Globus pallidus (tissue), 1 donor: ENCODE data around the gene TANC2.

ENCODE experiments used
- DNase-seq: peaks from one replicate; pipeline ENCODE4 v3.0.0-alpha.2; 2015; ENCODE audit warnings: low spot score

Gene TANC2

DNA sequence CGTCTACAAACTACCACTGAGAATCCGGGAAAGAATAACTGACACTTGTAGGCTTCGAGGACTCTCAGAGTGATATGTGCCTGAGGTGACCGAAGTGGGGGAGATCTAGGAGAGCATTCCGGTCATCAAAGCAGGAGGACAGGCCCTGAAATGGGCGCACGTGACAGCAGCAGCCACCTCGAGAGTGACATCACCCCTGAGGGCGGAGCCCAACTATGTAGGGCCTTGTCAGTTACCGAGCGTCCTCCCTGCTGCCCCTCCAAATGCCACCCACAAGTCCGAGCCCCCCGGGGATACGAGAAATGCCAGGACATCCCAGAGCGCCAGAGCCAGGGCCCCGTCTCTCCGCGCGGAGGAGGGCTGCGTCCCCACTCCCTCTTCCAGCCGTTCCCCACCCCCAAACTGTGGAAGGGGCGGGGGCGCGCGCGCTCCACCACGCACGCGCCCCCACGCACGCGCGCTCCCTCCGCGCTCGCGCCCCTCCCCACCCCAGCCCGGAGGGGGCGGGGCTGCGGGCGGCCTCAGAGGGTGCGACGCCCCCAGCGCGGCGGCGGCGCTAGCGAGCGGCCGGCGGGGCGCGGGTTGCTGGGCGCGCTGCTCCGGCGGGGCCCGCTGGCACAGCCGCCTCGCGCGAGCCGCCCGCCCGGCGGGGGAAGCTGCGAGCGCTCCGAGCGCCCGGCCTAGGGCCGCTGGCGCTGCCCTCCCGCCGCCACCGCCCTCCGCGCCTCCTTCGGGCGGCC, at the start of gene TANC2:
Gene TANC2 (plus strand): TSS at position 550 of the 740 bp plus-strand sequence. CDS start 43,325 bp downstream, outside the sequence.
- peak; percentile 85 for DNase-seq

DNA sequence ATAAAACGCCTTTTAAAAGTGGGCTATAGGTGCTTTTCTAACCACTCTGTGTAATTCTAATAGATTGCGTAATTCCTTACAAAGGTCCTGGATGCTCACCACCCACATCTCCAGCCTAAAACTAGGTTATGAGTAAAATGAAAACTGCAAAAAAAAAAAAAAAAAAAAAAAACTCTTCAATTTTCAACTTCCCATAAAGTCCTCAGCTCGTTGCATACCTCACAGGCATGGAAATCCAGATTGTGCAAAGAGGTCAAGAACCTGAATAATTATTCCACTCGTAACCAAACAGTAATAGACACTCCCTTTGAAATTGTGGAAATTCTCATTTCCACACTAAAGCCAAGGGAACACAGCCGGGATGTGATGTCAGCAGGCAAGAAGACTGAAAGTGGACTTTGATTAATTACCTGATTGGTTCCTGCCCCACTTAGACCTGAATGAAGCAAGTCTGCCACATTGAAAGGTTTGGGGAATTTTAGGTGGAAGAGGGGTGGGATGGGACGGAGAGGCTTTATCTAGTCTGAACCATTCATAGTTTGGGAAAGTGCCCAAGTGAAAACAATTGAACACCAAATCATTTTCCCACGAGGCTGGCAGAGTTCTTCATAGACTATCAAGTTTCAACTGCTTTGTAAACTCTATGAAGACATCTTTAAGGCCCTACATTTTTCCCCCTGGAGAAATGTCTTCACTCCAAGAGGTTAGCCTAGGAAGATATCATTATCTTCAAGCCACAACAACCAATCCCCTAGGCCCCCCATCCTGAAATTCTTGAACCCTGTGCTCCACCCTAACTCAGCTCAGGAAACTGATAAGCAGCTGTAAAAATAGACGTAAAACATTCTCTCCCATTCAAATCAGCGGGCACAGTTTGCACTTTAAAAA, 49.1 kb upstream of the TANC2 start:
- DNase-seq, result no peak

DNA sequence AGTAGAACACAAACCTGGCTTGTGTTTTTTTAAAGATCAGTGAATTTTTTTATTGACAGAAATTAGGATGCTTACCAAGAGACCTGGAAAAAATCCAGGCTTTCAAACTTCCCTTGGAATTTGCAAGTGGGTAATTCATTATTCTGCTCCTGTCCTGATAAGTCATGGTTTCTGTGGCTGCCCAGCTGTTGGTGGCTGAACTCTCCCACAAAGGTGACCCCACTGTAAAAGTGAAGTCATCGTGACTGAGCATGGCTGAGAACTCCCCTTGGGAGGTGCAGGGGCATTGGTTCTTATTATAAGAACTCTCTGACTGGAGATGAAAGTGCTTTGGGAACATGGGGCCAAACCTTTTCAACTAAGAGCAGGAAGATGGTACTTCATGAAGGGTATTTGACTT, 46.6 kb upstream of the TANC2 start:
- DNase-seq, result no peak

DNA sequence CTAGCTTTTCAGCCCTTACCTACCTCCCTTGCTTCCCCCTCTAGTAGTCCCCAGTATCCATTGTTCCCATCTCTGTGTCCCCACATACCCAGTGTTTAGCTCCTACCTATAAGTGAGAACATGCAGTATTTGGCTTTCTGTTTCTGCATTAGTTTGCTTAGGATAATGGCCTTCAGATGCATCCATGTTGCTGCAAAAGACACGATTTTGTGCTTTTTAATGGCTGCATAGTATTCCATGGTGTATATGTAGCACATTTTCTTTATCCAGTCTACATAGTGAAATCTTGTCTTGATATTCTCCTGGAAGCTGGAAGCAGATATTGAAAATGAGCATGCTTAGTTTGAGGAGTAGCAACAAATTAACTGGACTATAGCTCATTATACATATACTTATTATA, 45.7 kb upstream of the TANC2 start:
- no peak for DNase-seq

DNA sequence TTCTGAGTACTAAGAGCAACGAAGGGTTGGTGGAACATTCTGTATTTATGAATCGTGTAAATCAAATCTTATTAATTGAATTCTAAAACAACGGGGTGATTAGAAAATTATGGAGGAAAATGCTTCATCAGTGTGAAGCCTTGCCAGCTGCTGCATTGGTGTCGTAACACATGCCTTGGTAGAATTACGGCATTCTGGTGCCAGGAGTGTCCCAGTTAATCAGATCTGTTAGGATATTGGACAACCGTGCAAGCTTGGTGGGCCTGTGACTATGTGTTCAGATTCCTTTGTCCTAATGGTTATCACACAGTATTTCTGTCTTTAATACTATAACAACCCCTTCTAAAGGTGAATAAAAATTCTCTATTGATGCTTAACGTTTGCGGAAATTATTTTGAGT, 44.2 kb upstream of the TANC2 start:
- DNase-seq, result no peak

DNA sequence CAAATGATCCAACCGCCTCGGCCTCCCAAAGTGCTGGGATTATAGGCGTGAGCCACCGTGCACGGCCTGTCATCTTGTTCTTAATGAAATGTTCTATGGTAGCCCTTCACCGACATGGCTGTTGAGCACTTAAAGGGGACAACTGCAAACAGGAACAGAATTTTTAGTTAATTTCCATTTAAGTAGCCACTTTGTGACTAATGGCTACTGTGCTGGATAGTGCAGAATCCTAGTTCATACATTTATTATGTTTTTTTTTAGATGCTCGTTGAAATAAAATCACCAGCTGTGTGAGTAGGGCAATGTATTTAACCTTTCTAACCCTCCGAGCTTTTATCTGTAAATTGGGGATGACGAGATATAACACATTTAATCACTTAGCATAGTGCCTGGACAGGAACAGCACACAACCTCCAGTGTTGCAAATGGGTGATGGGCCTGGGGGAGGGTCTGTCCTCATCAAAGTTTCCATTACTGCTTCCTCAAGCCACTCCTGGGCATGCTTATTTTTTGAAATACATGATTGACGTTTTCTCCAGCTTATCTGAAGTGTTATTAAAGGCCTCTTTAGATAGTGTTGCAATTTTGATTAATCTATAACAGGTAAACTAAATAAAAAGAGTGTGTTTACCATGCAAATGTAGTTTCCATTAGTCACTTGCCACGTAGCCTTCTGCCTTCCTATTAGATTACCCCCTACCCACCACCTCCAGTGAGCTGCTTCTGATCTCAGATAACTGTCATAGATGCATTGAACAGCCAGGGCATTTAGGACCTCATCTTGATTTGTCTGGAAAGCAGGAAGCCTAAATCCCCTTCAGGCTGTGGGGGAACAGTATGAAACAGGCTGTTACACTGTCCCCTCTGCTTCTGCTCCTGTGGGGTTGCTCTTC, 42.5 kb upstream of the TANC2 start:
- no peak for DNase-seq

DNA sequence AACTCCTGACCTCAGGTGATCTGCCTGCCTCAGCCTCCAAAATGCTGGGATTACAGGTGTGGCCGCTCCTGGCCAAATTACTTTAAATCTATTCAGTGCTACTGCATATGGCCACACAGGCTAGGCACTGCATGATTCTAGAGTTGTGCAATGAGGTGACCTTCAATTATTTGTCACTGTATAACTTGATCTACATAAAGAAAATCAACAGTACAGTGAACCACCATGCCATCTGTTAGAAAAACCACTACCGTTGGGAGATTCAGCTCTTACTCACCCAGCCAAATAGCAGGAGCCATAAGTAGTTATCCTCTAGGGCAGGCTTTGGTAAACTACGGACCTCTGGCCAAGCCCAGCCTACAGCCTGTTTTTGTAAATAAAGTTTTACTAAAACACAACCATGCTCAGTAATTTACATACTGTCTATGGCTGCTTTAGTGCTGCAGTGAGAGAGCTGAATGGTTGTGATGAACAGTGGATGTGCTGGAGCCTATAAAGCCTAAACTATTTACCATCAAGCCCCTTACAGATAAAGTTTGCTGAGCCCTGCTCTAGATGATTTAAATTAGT, 40.7 kb upstream of the TANC2 start:
- DNase-seq, result no peak

DNA sequence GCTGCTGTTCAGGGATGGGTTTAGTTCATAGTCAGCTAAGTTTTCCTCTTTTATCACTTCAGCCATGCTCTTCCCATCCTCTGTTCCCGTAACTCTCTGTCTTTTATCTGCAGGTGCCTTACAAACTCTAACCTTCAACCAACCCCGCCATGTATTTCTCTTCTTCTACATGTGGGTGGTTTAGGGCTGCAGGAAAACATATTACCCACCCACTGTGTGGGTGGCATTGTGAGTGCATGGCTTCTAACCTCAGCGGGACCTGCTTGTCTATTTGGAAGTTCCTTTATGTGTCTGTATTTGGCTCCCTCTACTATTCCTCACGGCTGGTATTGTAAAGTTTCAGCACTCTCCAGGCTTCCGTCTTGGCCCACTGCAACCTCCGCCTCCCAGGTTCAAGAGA, 39.0 kb upstream of the TANC2 start:
- no peak for DNase-seq

DNA sequence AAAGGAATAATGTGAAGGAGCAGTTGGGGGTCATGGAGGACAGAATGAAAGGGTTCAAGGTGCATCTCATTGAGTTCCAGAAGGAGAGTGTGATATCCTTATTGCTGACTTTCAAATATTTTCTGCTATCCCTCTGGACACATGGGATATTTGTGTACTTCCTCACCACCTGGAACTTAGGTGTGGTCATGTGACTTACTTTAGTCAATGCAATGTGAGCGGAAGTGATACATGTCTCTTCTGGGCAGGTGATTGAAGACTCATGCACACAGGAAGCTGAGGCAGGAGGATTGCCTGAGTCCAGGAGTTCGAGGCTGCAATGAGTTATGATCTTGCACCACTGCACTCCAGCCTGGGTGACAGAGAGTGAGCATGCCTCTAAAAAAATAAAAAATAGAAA, 36.7 kb upstream of the TANC2 start:
- no peak for DNase-seq

DNA sequence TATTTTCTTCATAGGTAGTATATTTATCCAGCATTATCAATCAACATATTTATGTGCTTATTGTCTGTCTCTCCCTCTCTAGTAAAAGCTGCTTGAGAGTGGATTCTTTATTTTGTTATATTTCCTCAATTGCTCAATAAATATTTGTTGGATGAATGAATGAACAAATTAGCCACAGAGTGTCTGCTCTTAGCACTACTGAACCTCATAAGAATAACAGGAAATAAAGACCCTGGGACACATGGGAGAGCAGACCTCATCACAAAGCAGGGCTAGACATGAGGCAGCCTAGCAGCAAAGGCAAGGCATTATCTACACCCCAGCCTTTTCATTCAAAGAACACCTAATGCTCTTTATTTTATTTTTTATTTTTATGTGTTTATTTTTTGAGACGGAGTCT, 34.9 kb upstream of the TANC2 start:
- DNase-seq, result no peak

DNA sequence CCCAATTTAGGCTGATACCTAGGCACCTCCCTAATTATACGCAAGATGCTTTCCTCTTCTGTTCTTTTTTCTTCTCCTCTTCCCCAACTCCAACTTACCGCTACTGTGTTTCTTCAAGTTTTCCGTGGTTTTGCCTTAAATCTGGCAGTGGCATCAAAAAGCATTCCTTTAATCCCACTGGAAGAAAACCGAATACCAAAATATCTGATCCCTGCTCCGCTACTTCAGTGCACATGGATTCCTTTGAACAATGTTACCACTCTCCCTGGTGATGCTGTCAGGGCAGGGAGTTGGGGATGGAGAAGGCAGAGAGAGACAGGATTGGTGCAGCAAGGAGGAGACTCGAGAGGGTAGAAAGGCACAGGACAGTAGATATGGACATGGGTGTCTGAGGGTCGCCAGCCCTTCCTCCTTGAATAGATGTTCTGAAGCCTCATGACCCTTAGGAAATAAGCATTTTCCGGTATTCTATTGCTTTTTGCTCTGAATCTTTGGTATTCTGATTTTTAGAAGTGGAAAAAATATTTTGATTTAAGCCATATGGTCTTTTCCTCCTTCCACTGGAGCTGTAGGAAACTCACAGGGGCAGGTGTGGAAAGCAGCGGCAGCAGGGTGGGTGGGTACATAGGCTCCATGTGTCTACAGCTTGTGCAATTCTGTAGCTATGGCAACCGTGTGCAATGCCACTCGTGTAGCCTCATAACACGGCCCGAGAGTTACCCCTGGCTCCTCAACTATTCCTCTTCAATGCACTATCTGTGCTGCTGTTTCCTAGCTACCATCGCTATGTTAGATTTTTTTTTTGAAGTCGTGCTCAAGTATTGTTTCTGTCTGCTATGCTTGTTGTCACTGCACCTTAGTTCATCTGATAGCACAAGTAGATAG, 32.3 kb upstream of the TANC2 start:
- no peak for DNase-seq

DNA sequence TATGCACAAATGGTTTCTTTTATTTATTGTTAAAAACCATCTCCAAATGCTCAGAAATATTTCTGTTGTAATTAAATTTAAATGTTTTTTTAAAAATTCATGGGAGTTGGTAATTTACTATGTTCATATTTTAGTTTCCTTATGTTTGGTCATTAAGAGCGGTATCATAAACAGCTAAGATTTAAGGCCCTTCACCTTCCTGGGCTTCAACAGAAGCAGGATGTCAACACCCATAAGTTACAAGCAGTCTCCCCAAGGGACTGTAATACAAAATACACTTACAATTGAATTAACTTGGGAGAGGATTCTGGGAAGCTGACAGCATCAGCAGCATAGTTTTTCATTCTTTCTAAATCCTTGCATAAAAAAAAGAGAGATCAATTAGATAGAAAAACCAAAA, 30.9 kb upstream of the TANC2 start:
- no peak for DNase-seq

DNA sequence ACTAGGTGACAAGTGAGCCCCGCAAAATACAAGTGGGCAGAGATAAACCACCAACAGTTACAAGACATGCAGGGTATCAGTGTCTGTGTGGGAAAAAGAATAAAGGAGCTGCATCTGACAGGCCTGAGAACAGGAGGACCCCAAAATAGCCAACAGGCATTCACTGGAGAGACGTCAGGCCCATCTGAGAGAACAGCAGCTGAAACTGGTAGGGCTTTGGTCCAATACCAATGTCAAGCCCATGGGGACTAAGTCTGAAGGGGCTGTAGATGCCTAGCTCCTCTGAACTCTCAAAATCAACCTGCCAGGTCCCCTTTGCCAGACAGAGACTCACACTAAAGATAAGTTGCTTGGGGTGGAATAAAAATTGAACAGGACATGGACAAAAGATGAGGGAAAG, 30.5 kb upstream of the TANC2 start:
- no peak for DNase-seq

DNA sequence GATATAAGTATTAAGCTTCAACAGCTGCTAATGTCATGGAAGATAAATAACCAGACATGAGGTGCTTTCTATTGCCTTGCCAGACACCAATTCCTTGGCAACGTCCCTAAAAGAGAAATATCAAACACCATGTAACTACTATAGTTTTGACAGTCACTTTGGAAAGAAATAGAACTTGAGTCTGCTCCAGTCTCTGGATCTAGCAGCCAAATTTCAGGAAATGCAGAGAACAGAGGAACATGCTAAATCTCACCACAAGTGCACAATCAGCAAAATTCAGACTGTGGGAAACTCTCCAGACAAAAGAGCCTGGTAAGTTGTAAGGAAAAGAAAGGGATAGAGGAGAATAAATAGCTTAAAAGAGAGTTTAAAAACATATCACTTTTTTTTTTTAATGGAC, 28.4 kb upstream of the TANC2 start:
- DNase-seq, result no peak

DNA sequence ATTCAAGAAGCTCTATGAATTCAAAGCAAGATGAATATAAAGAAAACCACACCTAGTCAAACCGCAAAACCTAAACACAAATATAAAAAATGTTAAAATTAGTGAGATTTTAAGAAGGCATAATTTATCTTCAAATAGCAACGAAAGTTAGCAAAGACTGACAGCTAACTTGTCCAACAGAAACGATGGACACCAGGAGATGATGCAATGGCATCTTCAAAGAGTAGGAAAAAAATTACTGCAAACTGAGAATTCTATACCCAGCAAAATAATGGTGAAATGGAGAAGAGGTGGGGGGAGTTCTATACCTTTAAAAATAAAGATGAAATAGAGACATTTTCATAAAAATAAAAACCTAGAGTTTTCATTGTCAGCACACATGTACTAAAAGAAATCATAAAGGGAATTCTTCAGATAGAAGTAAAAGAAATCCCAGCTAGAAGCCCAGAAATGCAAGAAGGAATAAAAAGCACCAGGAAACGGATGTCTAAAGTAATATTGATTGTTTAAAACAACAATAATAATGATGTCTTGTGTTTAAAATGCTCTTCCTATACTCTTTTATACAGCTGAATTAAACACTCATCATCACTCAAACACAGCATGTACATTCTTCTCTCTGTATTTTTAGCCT, 24.6 kb upstream of the TANC2 start:
- no peak for DNase-seq

DNA sequence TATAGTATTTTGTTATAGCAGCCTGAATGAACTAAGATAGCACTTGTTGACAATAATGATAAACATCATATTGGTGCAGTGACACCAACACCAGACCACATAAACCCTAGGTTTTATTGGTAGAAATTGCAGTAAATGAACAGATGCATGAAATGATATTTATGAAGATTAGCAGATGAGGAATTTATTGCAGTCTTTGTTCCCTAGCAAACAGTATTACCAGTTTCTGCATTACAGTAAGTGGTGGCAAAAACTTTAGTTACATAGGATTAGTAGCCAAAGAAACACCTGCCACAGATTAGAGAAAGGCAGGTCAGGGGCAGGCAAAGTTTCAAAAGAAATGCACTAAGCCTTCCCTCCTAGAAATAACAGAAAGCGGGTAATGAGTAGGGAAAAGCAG, 17.7 kb upstream of the TANC2 start:
- DNase-seq, result no peak

DNA sequence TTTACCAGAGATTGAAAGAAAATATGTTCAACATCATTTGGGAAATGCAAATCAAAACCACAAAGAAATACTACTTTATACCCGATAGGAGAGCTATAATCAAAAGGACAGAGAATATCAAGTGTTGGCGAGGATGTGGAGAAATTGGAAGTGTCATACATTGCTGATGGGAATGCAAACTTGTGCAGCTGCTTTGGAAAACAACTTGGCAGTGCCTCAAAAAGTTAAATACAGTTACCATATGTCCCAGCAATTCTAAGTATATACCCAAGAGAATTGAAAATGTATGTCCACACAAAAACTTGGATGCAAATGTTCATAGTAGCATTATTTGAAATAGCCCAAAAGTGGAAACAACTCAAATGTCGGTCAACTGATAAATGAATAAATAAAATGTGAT, 17.0 kb upstream of the TANC2 start:
- no peak for DNase-seq

DNA sequence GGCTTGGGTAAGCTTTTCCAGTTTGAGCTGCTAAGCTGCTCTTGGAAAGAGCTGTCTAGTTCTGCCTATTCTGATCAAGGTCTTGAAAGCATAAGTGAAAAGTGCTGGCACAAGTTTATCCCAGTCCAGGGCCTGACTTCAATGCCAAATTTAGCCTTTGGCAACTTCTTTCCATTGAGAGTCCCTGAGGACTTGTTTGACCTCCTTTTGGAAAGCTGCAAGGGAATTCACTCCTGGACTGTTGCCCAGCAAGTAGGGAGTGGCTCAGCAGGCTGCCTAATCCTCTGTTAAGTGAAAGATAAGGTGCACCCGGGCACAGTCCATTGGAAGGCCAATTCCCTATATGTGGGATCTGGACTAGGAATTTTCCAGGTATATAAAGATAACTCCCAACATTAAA, 16.0 kb upstream of the TANC2 start:
- no peak for DNase-seq

DNA sequence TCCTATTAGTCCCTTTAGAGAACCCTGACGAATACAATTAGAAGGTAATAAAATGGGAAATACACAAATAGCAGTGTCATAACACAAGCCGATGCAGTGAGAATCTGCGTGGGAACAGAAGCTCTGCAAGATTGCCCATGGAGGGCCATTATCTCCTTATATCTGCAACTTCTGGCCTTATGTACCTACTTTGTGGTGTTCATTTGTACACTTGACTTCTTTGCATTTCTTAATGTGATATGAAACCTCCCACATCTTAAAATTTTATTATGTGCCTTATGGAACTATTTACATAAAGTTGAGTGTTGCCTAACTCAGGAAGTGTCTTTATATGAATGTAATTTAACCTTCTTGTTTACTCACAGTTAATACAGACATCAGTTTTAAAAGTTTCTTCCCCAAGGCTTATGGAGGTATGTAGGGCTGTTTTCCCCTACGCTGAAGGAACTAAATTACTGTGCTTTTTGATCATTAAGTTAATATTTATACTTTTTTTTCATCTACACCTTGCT, 10.1 kb upstream of the TANC2 start:
- DNase-seq, result no peak

DNA sequence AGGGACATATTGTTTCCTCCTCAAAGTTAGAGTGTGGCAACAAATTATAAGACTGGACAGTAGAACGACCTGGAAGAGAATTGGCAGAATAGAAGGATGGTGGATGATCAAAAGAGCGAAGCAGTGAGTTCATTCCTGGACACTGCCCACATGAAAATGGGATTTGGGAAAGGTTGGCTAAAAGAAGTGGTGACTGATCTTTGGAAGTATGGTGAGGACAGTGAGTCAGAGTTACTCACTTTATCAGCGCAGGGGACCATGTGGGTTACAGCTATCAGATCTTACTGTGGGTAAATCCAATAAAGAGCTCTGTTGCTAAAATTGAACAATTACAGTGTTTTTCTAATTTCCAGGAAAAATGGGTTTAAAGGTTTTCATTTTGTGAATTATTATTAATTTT, 2.7 kb upstream of the TANC2 start:
- DNase-seq, result no peak
